GM21619 (cell line): Measurements from ENCODE around the gene N4BP3.

ENCODE experiments used
- ATAC-seq: cut with Tn5 transposase; IDR thresholded peaks from one replicate; pipeline ENCODE4 v1.9.1; 2021; ENCODE audit not compliant: unreplicated experiment

N4BP3 gene

DNA sequence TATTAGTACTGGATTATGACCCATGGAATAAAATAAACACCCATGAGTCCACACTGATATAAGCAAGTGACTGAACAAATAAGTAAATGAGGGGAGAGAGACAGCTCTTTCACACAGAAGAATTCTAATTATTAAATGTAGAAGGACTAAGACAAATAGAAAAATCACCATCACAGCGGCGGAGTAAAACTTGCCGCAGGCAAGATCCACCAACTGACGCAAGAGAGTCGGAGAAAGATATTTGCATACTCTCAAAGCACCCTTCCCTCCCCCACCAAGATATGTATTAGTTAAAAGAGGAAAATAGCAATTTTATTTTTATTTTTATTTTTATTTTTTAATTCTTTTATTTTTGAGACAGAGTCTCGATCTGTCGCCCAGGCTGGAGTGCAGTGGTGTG, 14.6 kb upstream of the N4BP3 start:
- ATAC-seq = no peak

DNA sequence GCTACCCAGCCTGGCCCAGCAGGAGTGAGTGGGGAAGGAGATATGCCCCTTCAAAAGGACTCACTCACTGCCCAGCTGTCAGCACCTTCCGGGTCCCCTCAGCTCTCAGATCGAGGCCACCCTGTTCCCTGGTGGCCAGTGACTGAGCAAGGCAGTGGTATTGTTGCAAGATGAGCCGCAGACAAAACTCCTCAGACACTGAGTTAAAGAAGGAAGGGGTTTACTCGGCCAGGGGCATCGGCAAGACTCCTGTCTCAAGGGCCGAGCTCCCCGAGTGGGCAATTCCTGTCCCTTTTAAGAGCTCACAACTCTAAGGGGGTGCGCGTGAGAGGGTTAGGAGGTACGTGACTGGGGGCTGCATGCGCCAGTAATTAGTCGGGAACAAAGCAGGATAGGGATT, 9.7 kb upstream of the N4BP3 start:
- no peak for ATAC-seq

- ATAC-seq = no peak
Measured at GRCh38 chr5:178104492-178104891, 8.8 kb upstream of the N4BP3 start.

DNA sequence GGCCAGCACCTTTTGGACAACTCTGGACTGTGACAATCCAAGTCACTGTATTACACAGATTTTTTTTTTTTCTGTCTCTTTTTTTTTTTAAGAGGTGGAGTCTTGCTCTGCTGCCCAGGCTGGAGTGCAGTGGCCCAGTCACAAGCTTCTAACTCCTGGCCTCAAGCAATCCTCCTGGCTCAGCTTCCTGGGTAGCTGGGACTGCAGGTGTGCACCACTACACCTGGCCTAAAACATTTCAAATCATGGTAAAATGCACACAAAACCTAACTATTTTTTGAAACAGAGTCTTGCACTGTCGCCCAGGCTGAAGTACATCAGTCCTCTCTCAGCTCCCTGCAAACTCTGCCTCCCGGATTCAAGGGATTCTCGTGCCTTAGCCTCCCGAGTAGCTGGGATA, 7.2 kb upstream of the N4BP3 start:
- no peak for ATAC-seq

DNA sequence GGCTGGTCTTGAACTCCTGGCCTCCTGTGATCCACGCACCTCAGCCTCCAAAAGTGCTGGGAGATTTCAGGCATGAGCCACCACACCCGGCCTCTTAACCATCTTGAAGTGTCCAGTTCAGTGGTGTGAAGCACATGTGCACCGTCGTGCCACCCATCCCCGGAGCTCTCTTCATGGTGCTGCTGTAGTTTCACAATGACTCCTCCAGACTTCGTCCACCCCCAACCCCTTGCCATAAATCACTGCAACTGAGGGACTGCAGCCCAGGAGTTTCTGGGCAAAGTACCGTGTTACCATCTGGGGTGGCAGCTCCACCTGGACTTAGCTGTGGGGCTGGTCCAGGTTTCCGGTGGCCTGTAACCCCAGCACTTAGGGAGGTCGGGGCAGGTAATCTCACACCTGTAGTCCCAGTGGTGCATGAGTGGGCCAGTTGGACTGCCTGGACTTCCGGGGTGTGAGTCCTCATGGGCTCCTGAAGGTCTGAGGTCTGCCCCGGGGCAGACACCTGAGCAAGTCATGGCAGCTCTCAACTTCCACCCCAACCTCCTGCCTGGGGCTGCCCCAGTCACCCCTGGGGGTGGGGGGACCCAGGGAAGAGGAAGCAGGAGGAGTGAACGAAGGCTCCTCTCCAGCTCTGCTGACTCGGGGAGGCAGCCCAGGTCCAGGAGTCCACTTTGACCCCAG, 6.6 kb upstream of the N4BP3 start:
- ATAC-seq = peak; percentile 69

GRCh38 chr5:178107756-178108310, 5.5 kb upstream of the N4BP3 start:
- no peak for ATAC-seq

GRCh38 chr5:178108446-178108845, 4.9 kb upstream of the N4BP3 start:
- ATAC-seq = no peak

GRCh38 chr5:178108966-178109365, 4.4 kb upstream of the N4BP3 start:
- no peak for ATAC-seq

DNA sequence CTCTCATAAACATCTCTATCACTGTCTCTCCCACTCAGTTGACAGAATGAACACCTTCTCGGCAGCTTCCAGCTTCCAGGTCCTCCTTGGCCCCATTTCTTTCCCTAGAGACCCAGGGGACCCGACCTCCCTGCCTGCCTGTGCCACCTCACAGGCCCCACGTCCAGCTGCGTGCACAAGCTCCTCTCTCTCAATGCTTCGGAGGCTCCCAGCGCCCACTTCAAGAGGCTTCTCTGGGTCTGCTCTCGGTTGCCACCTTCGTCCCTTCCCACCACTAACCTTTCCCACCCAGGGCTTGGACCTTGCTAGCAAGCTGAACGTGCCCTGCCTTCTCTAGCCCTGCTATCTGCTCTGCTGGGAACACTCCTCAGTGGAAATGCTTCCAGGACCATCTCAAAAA, 2.8 kb upstream of the N4BP3 start:
- no peak for ATAC-seq

DNA sequence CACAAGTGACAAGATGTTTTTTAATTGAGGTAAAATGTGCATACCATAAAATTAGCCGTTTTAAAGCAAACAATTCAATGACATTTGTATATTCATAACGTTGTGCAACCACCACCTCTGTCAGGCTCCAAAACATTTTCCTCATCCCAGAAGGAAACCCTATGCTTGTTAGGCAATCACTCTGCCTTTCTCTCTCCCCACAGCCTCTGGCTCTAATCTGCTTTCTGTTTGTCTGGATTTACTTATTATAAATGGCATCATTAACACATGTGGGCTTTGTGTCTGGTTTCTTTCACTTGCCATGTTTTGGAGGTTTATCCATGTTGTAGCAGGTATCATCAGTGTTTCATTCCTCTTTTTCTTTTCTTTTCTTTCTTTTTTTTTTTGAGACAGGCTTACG, 1.4 kb upstream of the N4BP3 start:
- no peak for ATAC-seq

DNA sequence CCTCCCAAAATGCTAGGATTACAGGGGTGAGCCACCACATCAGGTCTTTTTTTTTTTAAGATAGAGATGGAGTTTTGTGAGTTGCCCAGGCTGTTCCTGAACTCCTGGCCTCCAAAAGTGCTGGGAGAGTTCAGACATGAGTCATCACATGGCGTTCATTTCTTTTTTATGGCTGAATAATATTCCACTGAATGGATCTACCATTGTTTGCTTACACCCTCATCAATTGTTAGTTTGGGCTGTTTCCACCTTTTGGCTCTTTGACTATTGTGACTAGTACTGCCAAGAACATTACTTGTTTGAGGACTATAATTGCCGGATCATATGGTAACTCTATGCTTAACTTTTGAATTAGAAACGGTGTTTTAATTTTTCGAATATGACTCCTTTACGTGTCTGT, 787 bp upstream of the N4BP3 start:
- ATAC-seq = no peak

DNA sequence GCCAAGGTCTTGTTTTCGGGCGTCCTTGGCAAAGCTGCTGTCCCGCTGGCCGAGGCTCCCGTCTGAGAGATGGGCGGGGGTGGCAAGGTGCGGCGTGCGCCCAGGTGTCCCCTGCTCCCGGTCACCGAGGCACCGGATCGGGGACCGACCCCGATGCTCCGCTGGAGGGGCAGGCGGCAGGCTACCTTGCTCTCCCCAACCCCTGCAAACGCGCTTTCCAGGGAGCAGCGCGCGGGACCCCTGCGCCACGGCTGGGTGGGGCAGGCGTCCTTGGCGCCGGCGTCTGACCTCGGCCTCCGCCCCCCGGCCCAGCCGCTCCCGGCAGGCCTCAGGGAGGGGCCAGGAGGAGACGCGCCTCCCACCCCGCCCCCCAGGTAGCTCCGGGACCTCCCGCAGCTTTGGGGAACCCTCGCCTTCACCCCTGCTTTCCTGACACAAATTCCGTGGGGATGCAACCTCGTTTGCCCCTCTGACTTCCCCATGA, 551 bp downstream of the N4BP3 start:
- no peak for ATAC-seq

GRCh38 chr5:178114325-178115135, 1.2 kb downstream of the N4BP3 start:
- ATAC-seq = no peak

- no peak for ATAC-seq
Measured at GRCh38 chr5:178115136-178115813, 1.9 kb downstream of the N4BP3 start.

GRCh38 chr5:178115814-178116142, 2.4 kb downstream of the N4BP3 start:
- no peak for ATAC-seq

DNA sequence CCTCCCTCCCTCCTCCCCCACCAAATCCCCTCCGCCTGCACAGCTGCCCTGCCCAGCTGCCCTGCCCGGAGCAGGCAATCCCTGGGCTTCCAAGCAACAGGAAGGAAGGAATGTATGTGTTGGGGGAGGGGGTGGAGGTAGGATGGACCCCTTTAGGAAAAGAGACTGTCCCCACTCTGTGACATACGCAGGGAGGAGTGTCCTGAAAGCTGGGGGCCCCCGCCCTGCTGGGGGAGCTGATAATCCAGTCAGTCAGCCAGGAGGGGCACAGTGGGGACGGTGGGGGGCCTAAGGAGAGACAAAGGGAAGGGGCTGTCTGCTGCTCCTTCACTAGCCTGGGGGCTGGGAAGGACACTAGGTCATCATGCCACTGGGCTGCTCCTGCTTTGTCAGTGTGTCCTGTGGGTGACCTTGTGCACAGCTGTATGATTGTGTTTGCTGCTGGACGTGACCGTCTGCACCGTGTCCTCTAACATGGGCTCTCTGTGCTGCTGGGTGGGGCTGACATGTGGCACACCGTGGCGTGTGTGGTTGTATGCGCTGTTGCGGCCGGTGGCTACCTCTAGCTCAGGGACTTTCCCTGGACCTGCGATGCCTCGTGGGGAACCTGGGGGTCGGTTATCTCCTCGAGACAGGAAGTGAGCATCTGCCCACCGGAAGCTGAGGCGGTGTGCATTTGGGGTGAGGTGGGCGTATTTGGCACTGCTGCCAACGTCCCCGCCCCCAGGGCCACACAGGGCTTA, 3.0 kb downstream of the N4BP3 start:
- peak; percentile 36 for ATAC-seq

DNA sequence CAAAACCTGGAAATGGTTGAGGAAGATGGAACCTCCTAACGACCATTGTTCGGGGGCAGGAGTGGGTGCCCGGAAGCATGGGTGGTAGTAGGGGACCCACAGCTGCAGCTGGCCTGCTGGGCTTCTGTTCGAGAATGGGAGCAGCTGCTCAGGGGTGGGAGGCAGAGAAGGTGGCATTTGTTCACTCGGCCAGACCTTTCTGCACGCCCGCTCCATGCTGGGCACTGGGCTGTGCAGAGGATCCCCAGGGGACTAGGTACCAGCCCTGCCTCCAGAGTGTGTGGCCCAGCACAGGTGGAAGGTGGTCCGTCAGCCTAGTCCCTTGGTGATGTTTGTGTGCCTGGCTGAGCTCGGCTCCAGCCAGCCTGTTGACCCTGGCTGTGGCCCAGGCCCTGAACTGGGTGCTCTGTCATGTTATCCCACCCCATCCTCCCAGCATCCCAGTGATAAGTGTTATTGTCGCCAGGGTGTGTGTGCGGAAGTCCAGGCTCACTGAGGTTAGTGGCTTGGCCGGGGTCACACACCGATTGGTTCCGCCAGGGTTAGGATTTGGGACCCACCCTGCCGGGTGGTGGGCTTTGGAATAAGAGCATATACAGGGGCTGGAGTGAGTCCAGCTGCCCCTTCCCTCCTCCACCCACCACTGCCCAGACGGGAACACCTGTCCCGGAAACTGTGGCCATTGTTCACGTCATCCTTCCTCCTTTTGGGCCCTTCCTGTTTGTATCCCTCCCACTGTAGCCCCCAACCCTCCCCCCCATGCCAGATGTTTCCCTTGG, 4.8 kb downstream of the N4BP3 start:
- ATAC-seq = no peak

- ATAC-seq = no peak
Measured at GRCh38 chr5:178119915-178120606, 6.7 kb downstream of the N4BP3 start.

GRCh38 chr5:178120607-178121357, 7.5 kb downstream of the N4BP3 start:
- ATAC-seq = peak; percentile 77
